ENCODE results near the gene LGR4. TPM values are rescaled to one million over a fixed set of nuclear protein-coding genes. Genes with fewer than 3 reads are reported as not detected.

The LGR4 gene
- total and polyA plus RNA-seq, 2 donors from 2014 or later: 22.7 to 109 TPM

DNA sequence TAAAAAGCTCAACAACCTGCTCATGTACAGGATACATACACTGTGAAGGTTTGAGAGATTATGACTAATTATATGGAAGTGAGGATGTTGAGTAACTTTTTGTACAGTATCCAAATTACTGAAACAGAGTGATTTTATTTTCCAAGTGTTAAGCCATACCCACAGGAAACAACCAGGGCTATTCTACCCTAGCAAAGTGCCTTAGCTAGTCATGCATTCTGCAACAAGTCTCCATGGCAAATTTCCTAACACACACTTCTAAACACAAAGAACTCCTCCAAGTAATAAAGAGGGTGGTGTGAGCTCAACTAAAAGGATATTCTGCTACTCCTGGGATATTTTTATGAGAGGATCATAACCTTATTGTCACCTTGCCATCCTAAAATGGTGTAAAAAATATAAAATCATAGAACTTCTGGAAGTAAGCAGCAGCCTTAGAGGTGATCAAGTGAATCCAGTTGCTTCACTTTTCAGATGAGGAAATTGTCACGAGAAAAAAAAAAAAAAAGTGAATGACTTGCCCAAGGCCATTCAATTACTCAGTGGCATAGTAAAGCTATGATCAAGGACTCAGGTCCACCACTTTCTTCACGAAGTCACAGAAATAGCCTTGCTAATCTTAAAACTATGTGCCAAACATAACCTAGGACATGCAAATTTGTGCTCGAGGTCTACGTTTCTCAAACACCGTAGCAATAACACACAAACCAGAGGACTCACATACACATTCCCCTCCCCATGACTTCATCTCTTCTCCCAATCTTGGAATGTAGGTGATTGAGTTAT, 4.2 kb downstream of the LGR4 start:
- DNase-seq (peak in 2 of 5 donors; percentile 75 to 81), FAIRE-seq (no peak)
- Histone ChIP-seq H3K9me3 (ENCODE audit: control insufficient read depth in 2 of 3, insufficient read depth in 1 of 3, low read length in 3 of 3) (no peaks in the 10 kb centered on the region), H3K4me1 (ENCODE audit: control insufficient read depth in 2 of 3, insufficient read depth in 2 of 3, low read depth in 1 of 3, low read length in 3 of 3) (peaks cover 8 to 16% (median 12%) of the 10 kb centered on the region in 3 donors), H3K27ac (ENCODE audit: low read depth in 2 of 2, low read length in 2 of 2) (peak overlapping the region; percentile 82 to 84), H3K4me3 (ENCODE audit: low read length in 3 of 3) (peak overlapping the region in 2 of 3 donors; percentile 69 to 79), H3K36me3 (ENCODE audit: control insufficient read depth in 2 of 3, insufficient read depth in 3 of 3, low read length in 3 of 3) (no peaks in the 10 kb centered on the region), H3K9ac (ENCODE audit: low read length in 3 of 3) (peak overlapping the region in 2 of 3 donors; percentile 7 to 84), H3K27me3 (ENCODE audit: control insufficient read depth, insufficient read depth, low read length) (no peaks in the 10 kb centered on the region)
- intact Hi-C loops (cut with DNase I): no loop called here
- TF ChIP-seq, protein P1, sequence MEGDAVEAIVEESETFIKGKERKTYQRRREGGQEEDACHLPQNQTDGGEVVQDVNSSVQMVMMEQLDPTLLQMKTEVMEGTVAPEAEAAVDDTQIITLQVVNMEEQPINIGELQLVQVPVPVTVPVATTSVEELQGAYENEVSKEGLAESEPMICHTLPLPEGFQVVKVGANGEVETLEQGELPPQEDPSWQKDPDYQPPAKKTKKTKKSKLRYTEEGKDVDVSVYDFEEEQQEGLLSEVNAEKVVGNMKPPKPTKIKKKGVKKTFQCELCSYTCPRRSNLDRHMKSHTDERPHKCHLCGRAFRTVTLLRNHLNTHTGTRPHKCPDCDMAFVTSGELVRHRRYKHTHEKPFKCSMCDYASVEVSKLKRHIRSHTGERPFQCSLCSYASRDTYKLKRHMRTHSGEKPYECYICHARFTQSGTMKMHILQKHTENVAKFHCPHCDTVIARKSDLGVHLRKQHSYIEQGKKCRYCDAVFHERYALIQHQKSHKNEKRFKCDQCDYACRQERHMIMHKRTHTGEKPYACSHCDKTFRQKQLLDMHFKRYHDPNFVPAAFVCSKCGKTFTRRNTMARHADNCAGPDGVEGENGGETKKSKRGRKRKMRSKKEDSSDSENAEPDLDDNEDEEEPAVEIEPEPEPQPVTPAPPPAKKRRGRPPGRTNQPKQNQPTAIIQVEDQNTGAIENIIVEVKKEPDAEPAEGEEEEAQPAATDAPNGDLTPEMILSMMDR (IDR thresholded peaks at IDR 0.05; ENCODE audit: borderline replicate concordance, extremely low read depth, insufficient read depth): no peak

GRCh38 chr11:27467181-27467913, 5.2 kb downstream of the LGR4 start:
- Histone ChIP-seq H3K27me3 (ENCODE audit: control insufficient read depth, insufficient read depth, low read length) (no peaks in the 10 kb centered on the region), H3K4me1 (ENCODE audit: control insufficient read depth in 2 of 3, insufficient read depth in 2 of 3, low read depth in 1 of 3, low read length in 3 of 3) (peaks cover 8 to 20% (median 14%) of the 10 kb centered on the region in 3 donors), H3K4me3 (ENCODE audit: low read length in 3 of 3) (peak overlapping the region in 2 of 3 donors; percentile 28 to 79), H3K9ac (ENCODE audit: low read length in 3 of 3) (peak overlapping the region in 1 of 3 donors; percentile 36), H3K9me3 (ENCODE audit: control insufficient read depth in 2 of 3, insufficient read depth in 1 of 3, low read length in 3 of 3) (no peaks in the 10 kb centered on the region), H3K36me3 (ENCODE audit: control insufficient read depth in 2 of 3, insufficient read depth in 3 of 3, low read length in 3 of 3) (no peaks in the 10 kb centered on the region), H3K27ac (ENCODE audit: low read depth in 2 of 2, low read length in 2 of 2) (peak overlapping the region; percentile 82 to 84)
- no peak for DNase-seq
- intact Hi-C loops (cut with DNase I): no loop called here
- TF ChIP-seq, protein P1 (IDR thresholded peaks at IDR 0.05; ENCODE audit: borderline replicate concordance, extremely low read depth, insufficient read depth): no peak
- FAIRE-seq: peak; percentile 68

GRCh38 chr11:27466363-27466762, 6.2 kb downstream of the LGR4 start:
- FAIRE-seq (no peak), DNase-seq (no peak)
- Histone ChIP-seq H3K9ac (ENCODE audit: low read length in 3 of 3) (peak overlapping the region in 1 of 3 donors; percentile 16), H3K36me3 (ENCODE audit: control insufficient read depth in 2 of 3, insufficient read depth in 3 of 3, low read length in 3 of 3) (no peaks in the 10 kb centered on the region), H3K9me3 (ENCODE audit: control insufficient read depth in 2 of 3, insufficient read depth in 1 of 3, low read length in 3 of 3) (no peaks in the 10 kb centered on the region), H3K27ac (ENCODE audit: low read depth in 2 of 2, low read length in 2 of 2) (peak overlapping the region in 1 of 2 donors; percentile 57), H3K4me1 (ENCODE audit: control insufficient read depth in 2 of 3, insufficient read depth in 2 of 3, low read depth in 1 of 3, low read length in 3 of 3) (peaks cover 8 to 22% (median 18%) of the 10 kb centered on the region in 3 donors), H3K4me3 (ENCODE audit: low read length in 3 of 3) (no peak overlapping the region), H3K27me3 (ENCODE audit: control insufficient read depth, insufficient read depth, low read length) (no peaks in the 10 kb centered on the region)
- TF ChIP-seq, protein P1 (IDR thresholded peaks at IDR 0.05; ENCODE audit: borderline replicate concordance, extremely low read depth, insufficient read depth): no peak
- intact Hi-C loops (cut with DNase I): no loop called here

Measured in kidney (tissue), 14 donors.